ENCODE data around the gene CPNE8.

- TF ChIP-seq CTCF (conservative IDR thresholded peaks at IDR 0.05; ENCODE audit: low read length) (no peak), EZH2phosphoT487 (IDR thresholded peaks at IDR 0.05; ENCODE audit: borderline replicate concordance, low read depth, low read length) (no peak)
These were observed 143.6 kb downstream of the CPNE8 start for GRCh38 chr12:38761636-38762342.

Data from OCI-LY7 (cell line).